Astrocyte (in vitro differentiated cells and primary cell): ENCODE results near the gene EXOSC10. TPM values are rescaled to one million over a fixed set of nuclear protein-coding genes. Genes with fewer than 3 reads are reported as not detected.

Experiments used
- DNase-seq: peaks from one replicate; pipeline ENCODE4 v3.0.0-alpha.2; 2010; ENCODE audit warnings: low read depth
- FAIRE-seq: peaks from 2 replicates; lab custom pipeline; 2011; peaks lifted over from hg19 to GRCh38; lab: Jason Lieb, UNC
- H2AFZ ChIP-seq: 2 replicates; pipeline ENCODE4 v1.6.0; 2012; ENCODE audit warnings: low read depth, low read length, inconsistent platforms
- H3K27ac ChIP-seq: 2 replicates; pipeline ENCODE4 v1.5.1; 2011; ENCODE audit warnings: low read depth, low read length, inconsistent platforms
- H3K27me3 ChIP-seq: 2 replicates; pipeline ENCODE4 v1.6.0; 2011; ENCODE audit warnings: low read length, inconsistent platforms; ENCODE audit not compliant: insufficient read depth
- H3K36me3 ChIP-seq: 2 replicates; pipeline ENCODE4 v1.5.1; 2011; ENCODE audit warnings: low read length, inconsistent platforms; ENCODE audit not compliant: insufficient read depth
- H3K4me1 ChIP-seq: 2 replicates; pipeline ENCODE4 v1.5.1; 2011; ENCODE audit warnings: low read length, inconsistent platforms; ENCODE audit not compliant: insufficient read depth
- H3K4me2 ChIP-seq: 2 replicates; pipeline ENCODE4 v1.6.0; 2012; ENCODE audit warnings: low read length, inconsistent platforms
- H3K4me3 ChIP-seq: 2 replicates; pipeline ENCODE4 v1.5.1; 2011; ENCODE audit warnings: low read depth, mild to moderate bottlenecking, low read length, inconsistent platforms; ENCODE audit not compliant: insufficient read depth
- H3K79me2 ChIP-seq: 2 replicates; pipeline ENCODE4 v1.6.0; 2012; ENCODE audit warnings: mild to moderate bottlenecking, low read length, inconsistent platforms; ENCODE audit not compliant: insufficient read depth
- H3K9ac ChIP-seq: 2 replicates; pipeline ENCODE4 v1.6.0; 2012; ENCODE audit warnings: mild to moderate bottlenecking, low read length, inconsistent platforms
- H3K9me3 ChIP-seq: 2 replicates; pipeline ENCODE4 v1.5.1; 2012; ENCODE audit warnings: low read depth, mild to moderate bottlenecking, low read length, inconsistent platforms; ENCODE audit not compliant: insufficient read depth
- H4K20me1 ChIP-seq: 2 replicates; pipeline ENCODE4 v1.6.0; 2012; ENCODE audit warnings: low read length, inconsistent platforms; ENCODE audit not compliant: insufficient read depth
- H3K27ac Mint-ChIP-seq: one replicate; pipeline ENCODE4 v1.8.0; 2021; ENCODE audit warnings: mild to moderate bottlenecking, mixed read lengths; ENCODE audit not compliant: unreplicated experiment
- H3K27me3 Mint-ChIP-seq: one replicate; pipeline ENCODE4 v1.8.0; 2021; ENCODE audit warnings: low read depth, mixed read lengths; ENCODE audit not compliant: unreplicated experiment
- H3K36me3 Mint-ChIP-seq: one replicate; pipeline ENCODE4 v1.8.0; 2021; ENCODE audit warnings: low read depth, mixed read lengths; ENCODE audit not compliant: unreplicated experiment
- H3K4me1 Mint-ChIP-seq: one replicate; pipeline ENCODE4 v1.8.0; 2021; ENCODE audit warnings: low read depth, mixed read lengths; ENCODE audit not compliant: unreplicated experiment
- H3K4me3 Mint-ChIP-seq: one replicate; pipeline ENCODE4 v1.8.0; 2021; ENCODE audit warnings: mild to moderate bottlenecking, moderate library complexity, mixed read lengths; ENCODE audit not compliant: unreplicated experiment
- H3K9me3 Mint-ChIP-seq: one replicate; pipeline ENCODE4 v1.8.0; 2021; ENCODE audit warnings: mild to moderate bottlenecking, mixed read lengths; ENCODE audit not compliant: unreplicated experiment
- CTCF ChIP-seq: IDR thresholded peaks from 2 replicates; pipeline ENCODE4 v1.5.1; 2011; ENCODE audit warnings: low read depth, mild to moderate bottlenecking, inconsistent platforms, low read length, moderate library complexity; ENCODE audit not compliant: insufficient read depth
- EZH2 ChIP-seq: IDR thresholded peaks from 2 replicates; pipeline ENCODE4 v1.6.1; 2012; ENCODE audit warnings: mild to moderate bottlenecking, low read length, inconsistent platforms; ENCODE audit not compliant: insufficient read depth
- total RNA-seq: library from RNA; stranded (reverse); gene quantifications from 2 replicates; pipeline ENCODE4 v1.2.1, GENCODE V29; 2021

The EXOSC10 gene
- total RNA-seq, 1 donor from 2014 or later = 56.8 TPM

DNA sequence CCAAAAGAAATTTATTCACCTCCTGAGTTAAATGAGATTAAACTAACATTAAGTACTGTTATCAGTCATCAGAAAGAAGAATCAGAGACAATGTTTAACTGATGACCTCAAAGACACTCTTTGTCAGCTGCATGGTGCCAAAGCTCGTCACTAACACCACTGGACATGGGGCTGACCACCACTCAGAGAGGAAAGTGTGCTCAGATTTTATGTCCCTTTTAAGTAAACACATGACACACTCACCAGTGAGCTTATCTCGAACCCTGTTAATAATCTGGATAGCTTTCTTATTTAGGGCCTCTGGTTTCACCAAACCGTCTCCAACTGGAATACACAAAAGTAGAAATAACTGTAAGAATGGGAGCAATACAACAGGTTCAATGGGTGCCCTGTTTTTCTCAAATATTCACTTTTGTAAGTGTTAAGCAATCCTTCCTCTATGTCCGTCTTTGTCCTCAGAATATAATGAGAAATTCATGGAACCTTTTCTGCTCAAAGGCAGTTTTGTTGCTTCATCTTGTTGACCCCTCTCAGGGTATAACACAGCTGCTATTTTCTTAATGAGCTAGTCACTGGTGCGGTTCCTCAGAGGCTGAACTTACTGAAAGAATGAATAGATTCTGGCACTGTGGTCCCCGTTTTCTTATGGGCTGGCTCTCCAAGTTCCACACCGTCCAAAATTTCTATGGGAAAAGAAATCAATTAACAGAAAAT, 9.5 kb upstream of the EXOSC10 start:
- H3K36me3 ChIP-seq = peaks cover 39% of the 10 kb centered on the region
- no peak overlapping the region for H3K27ac ChIP-seq
- no peaks in the 10 kb centered on the region for H3K4me1 ChIP-seq
- Mint-ChIP-seq H3K27me3 (no peaks in the 10 kb centered on the region), H3K9me3 (no peaks in the 10 kb centered on the region), H3K4me3 (no peak overlapping the region), H3K4me1 (no peaks in the 10 kb centered on the region), H3K36me3 (peaks cover 20% of the 10 kb centered on the region), H3K27ac (no peak overlapping the region)
- no peaks in the 10 kb centered on the region for H3K79me2 ChIP-seq
- TF ChIP-seq EZH2 (no peak), CTCF (no peak)
- H3K9me3 ChIP-seq = no peaks in the 10 kb centered on the region
- no peak for FAIRE-seq
- no peak overlapping the region for H2AFZ ChIP-seq
- DNase-seq = no peak
- H3K9ac ChIP-seq = no peak overlapping the region
- H3K4me2 ChIP-seq = no peak overlapping the region
- H3K4me3 ChIP-seq = no peak overlapping the region
- no peaks in the 10 kb centered on the region for H3K27me3 ChIP-seq
- H4K20me1 ChIP-seq = no peaks in the 10 kb centered on the region

DNA sequence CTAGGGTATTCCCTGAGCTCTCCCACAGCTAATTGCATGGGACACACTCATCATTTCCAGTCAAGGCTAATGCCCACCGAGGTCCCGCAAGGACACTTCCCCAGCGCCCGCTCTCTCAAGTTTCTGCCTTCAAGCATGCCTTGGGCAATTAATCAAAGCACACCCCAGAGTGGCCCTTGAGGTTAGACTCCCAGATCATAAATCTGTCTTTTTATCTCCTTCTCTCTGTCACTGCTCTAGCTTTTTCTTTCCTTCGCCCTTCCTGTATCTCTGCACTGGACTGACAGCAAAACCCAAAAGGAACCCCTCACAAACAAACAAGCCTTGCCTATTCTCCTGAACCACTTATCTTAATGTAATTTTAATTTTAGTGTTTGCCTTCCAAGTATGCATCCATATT, 7.9 kb upstream of the EXOSC10 start:
- Histone ChIP-seq H3K4me3 (no peak overlapping the region), H3K9me3 (no peaks in the 10 kb centered on the region), H3K9ac (no peak overlapping the region), H3K27me3 (no peaks in the 10 kb centered on the region), H4K20me1 (no peaks in the 10 kb centered on the region), H3K79me2 (no peaks in the 10 kb centered on the region), H2AFZ (no peak overlapping the region), H3K27ac (no peak overlapping the region), H3K4me2 (no peak overlapping the region), H3K4me1 (no peaks in the 10 kb centered on the region), H3K36me3 (peaks cover 35% of the 10 kb centered on the region)
- Mint-ChIP-seq H3K4me1 (no peaks in the 10 kb centered on the region), H3K36me3 (peaks cover 17% of the 10 kb centered on the region), H3K4me3 (no peak overlapping the region), H3K9me3 (no peaks in the 10 kb centered on the region), H3K27me3 (no peaks in the 10 kb centered on the region), H3K27ac (no peak overlapping the region)
- TF ChIP-seq EZH2 = no peak
- TF ChIP-seq CTCF = no peak
- DNase-seq = no peak
- no peak for FAIRE-seq

GRCh38 chr1:11105586-11105985, 5.9 kb upstream of the EXOSC10 start:
- Histone ChIP-seq H3K9me3 (no peaks in the 10 kb centered on the region), H3K79me2 (no peaks in the 10 kb centered on the region), H4K20me1 (no peaks in the 10 kb centered on the region), H3K4me2 (no peak overlapping the region), H3K27ac (no peak overlapping the region), H3K4me3 (no peak overlapping the region), H3K9ac (no peak overlapping the region), H3K27me3 (no peaks in the 10 kb centered on the region), H3K36me3 (peaks cover 26% of the 10 kb centered on the region), H2AFZ (no peak overlapping the region), H3K4me1 (no peaks in the 10 kb centered on the region)
- Mint-ChIP-seq H3K36me3 (peaks cover 10% of the 10 kb centered on the region), H3K27me3 (no peaks in the 10 kb centered on the region), H3K27ac (no peak overlapping the region), H3K9me3 (no peaks in the 10 kb centered on the region), H3K4me3 (no peak overlapping the region), H3K4me1 (no peaks in the 10 kb centered on the region)
- TF ChIP-seq CTCF (no peak), EZH2 (no peak)
- DNase-seq (no peak), FAIRE-seq (no peak)
